ENCODE data around the gene RCAN2.

Gene RCAN2

DNA sequence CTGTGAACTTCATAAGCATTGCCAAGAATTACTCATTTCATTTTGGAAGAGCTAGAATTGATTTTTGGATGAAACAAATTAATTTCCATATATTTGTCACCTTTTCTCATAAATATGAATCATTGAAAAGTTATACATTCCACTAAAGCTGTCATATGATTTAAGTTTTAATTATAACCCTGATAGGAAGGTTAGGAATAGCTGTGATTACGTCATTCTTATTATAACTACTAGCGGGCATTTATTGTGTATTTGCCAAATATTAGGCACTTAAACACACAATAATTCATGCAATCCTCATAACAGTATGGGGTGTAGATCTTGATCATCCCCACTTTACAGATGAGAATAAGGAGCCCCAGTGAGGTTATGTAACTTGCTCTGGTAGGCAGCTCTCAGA is 243.1 kb downstream of the RCAN2 start:
- TF ChIP-seq TAF1 (IDR thresholded peaks at IDR 0.05; ENCODE audit: borderline replicate concordance, insufficient read depth, low read length) (no peak), FOXP2 (optimal IDR thresholded peaks at IDR 0.05; ENCODE audit: borderline replicate concordance, extremely low read depth, extremely low read length, insufficient read depth) (no peak), POLR2AphosphoS5 (IDR thresholded peaks at IDR 0.05; ENCODE audit: low read depth, low read length) (no peak), SIN3A (IDR thresholded peaks at IDR 0.05; ENCODE audit: borderline replicate concordance, insufficient read depth, low read length) (no peak), REST (IDR thresholded peaks at IDR 0.05; ENCODE audit: insufficient read depth in 1 of 2, low read depth in 2 of 2, low read length in 2 of 2) (no peak)

- TF ChIP-seq TAF1 (IDR thresholded peaks at IDR 0.05; ENCODE audit: borderline replicate concordance, insufficient read depth, low read length) (no peak), SIN3A (IDR thresholded peaks at IDR 0.05; ENCODE audit: borderline replicate concordance, insufficient read depth, low read length) (no peak), POLR2AphosphoS5 (IDR thresholded peaks at IDR 0.05; ENCODE audit: low read depth, low read length) (no peak), FOXP2 (optimal IDR thresholded peaks at IDR 0.05; ENCODE audit: borderline replicate concordance, extremely low read depth, extremely low read length, insufficient read depth) (no peak), REST (IDR thresholded peaks at IDR 0.05; ENCODE audit: insufficient read depth in 1 of 2, low read depth in 2 of 2, low read length in 2 of 2) (no peak)
These were observed 244.5 kb downstream of the RCAN2 start for GRCh38 chr6:46246727-46247126.

DNA sequence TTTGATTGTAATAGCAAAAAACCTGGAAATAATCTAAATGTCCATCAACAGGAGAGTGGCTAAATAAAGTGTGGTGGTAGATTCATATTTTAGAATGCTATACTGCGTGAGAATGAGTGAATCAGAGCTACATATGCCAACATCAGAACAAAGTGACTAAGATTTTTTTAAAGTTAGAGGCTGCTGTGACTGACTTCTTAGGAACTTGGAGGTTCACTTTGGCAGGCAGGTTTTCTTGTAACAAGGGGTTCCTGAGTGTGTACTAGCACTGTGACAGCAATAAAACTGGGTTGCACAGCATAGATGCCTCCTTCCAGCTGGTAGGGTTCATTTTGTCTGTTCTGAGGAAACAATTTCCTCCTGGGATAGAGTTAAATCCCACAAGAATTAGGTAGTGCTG is 245.2 kb downstream of the RCAN2 start:
- no peak for TF ChIP-seq POLR2AphosphoS5 (IDR thresholded peaks at IDR 0.05; ENCODE audit: low read depth, low read length)
- no peak for TF ChIP-seq SIN3A (IDR thresholded peaks at IDR 0.05; ENCODE audit: borderline replicate concordance, insufficient read depth, low read length)
- TF ChIP-seq REST (IDR thresholded peaks at IDR 0.05; ENCODE audit: insufficient read depth in 1 of 2, low read depth in 2 of 2, low read length in 2 of 2) = no peak
- TF ChIP-seq TAF1 (IDR thresholded peaks at IDR 0.05; ENCODE audit: borderline replicate concordance, insufficient read depth, low read length) = no peak
- TF ChIP-seq FOXP2 (optimal IDR thresholded peaks at IDR 0.05; ENCODE audit: borderline replicate concordance, extremely low read depth, extremely low read length, insufficient read depth) = no peak

DNA sequence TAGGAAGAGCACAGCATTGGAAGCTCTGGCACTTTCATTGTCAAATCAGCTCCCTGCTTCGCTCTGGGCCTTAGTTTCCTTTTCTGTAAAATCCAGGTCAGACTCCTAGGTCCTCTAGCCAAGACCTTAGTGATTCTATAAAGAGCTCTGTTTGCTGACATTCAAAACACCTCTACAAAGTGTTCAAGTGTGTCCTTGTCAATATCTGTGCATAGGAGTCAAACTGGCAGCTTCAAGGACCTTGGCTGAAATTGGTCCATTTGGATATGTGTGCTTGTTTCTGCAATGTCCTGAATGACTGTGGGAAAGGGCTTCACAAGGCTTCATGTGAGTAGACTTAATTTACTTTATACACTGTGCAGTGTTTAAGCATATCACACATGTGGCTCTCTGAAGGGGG is 246.6 kb downstream of the RCAN2 start:
- TF ChIP-seq FOXP2 (optimal IDR thresholded peaks at IDR 0.05; ENCODE audit: borderline replicate concordance, extremely low read depth, extremely low read length, insufficient read depth) = no peak
- TF ChIP-seq TAF1 (IDR thresholded peaks at IDR 0.05; ENCODE audit: borderline replicate concordance, insufficient read depth, low read length) = no peak
- no peak for TF ChIP-seq REST (IDR thresholded peaks at IDR 0.05; ENCODE audit: insufficient read depth in 1 of 2, low read depth in 2 of 2, low read length in 2 of 2)
- TF ChIP-seq POLR2AphosphoS5 (IDR thresholded peaks at IDR 0.05; ENCODE audit: low read depth, low read length) = no peak
- no peak for TF ChIP-seq SIN3A (IDR thresholded peaks at IDR 0.05; ENCODE audit: borderline replicate concordance, insufficient read depth, low read length)

- TF ChIP-seq POLR2AphosphoS5 (IDR thresholded peaks at IDR 0.05; ENCODE audit: low read depth, low read length) (no peak), SIN3A (IDR thresholded peaks at IDR 0.05; ENCODE audit: borderline replicate concordance, insufficient read depth, low read length) (no peak), FOXP2 (optimal IDR thresholded peaks at IDR 0.05; ENCODE audit: borderline replicate concordance, extremely low read depth, extremely low read length, insufficient read depth) (no peak), REST (IDR thresholded peaks at IDR 0.05; ENCODE audit: insufficient read depth in 1 of 2, low read depth in 2 of 2, low read length in 2 of 2) (no peak), TAF1 (IDR thresholded peaks at IDR 0.05; ENCODE audit: borderline replicate concordance, insufficient read depth, low read length) (no peak)
These were observed 247.5 kb downstream of the RCAN2 start for GRCh38 chr6:46243754-46244153.

All from PFSK-1 (cell line).